GM10266 (cell line): ENCODE measurements around the gene ACP3.

ENCODE experiments used
- DNase-seq: peaks from one replicate; pipeline ENCODE4 v3.0.0; 2012; ENCODE audit errors: extremely low spot score
- TF ChIP-seq, protein P1 (sequence below): IDR thresholded peaks from 2 replicates; pipeline ENCODE4 v1.5.1; 2012; ENCODE audit warnings: mild to moderate bottlenecking, low read depth; ENCODE audit not compliant: control insufficient read depth, insufficient read depth; ENCODE audit errors: missing control alignments

ACP3 gene

DNA sequence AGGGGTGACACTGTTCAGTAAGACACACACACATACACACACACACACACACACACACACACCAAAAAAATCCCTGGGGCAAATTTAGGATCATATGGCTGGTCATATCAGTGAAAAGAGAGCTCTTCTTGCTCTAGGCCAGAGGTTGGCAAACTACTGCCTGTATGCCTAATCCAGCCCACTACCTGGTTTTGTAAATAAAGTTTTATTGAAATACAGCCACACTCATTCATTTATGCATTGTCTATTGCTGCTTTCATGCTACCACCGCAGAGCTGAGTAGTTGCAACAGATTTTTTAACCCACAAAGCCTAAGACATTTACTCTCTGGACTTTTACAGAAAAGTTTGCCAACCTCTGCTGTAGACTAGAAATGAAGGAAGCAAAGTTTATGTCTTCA lies 30.6 kb downstream of the ACP3 start:
- no peak for DNase-seq
- TF ChIP-seq, protein P1, sequence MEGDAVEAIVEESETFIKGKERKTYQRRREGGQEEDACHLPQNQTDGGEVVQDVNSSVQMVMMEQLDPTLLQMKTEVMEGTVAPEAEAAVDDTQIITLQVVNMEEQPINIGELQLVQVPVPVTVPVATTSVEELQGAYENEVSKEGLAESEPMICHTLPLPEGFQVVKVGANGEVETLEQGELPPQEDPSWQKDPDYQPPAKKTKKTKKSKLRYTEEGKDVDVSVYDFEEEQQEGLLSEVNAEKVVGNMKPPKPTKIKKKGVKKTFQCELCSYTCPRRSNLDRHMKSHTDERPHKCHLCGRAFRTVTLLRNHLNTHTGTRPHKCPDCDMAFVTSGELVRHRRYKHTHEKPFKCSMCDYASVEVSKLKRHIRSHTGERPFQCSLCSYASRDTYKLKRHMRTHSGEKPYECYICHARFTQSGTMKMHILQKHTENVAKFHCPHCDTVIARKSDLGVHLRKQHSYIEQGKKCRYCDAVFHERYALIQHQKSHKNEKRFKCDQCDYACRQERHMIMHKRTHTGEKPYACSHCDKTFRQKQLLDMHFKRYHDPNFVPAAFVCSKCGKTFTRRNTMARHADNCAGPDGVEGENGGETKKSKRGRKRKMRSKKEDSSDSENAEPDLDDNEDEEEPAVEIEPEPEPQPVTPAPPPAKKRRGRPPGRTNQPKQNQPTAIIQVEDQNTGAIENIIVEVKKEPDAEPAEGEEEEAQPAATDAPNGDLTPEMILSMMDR = no peak

DNA sequence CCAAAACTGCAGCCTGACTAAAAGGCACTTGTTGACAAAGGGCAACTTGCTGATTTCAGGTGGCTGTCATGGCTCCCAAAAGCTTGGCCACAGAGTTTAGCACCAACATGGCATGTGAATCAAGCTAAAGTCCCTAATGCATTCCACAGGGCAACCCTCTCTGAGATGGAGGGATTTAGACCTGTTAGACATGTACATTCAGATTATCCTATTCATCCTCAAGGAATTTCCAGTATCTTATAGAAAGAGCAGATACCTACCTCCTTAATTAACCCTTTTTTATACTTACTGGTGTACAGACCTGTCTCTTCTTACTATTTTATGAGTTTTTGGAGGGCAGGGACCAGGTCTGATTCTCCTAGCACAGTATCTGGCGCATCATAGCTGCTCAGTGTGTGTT lies 31.3 kb downstream of the ACP3 start:
- no peak for DNase-seq
- TF ChIP-seq, protein P1 = no peak

DNA sequence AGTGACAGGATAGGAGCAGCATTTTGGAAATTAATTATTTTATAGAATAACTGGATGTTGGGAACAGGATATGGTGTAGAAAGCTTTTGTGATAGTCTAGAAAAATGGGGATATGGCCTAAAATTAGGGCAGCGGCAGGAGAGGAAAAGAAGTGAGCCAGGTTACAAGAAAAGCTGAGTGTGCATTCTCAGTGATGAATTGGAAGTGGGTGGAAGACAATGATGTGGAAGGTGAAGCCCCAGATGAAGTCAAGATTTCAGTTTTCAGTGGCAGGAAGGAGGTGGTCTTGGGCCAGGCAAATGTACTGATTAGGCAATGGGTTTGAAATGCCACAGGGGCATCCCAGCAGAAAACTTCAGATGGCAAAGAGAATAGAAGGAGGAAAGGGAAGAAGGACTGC lies 33.6 kb downstream of the ACP3 start:
- TF ChIP-seq, protein P1 = no peak
- no peak for DNase-seq

DNA sequence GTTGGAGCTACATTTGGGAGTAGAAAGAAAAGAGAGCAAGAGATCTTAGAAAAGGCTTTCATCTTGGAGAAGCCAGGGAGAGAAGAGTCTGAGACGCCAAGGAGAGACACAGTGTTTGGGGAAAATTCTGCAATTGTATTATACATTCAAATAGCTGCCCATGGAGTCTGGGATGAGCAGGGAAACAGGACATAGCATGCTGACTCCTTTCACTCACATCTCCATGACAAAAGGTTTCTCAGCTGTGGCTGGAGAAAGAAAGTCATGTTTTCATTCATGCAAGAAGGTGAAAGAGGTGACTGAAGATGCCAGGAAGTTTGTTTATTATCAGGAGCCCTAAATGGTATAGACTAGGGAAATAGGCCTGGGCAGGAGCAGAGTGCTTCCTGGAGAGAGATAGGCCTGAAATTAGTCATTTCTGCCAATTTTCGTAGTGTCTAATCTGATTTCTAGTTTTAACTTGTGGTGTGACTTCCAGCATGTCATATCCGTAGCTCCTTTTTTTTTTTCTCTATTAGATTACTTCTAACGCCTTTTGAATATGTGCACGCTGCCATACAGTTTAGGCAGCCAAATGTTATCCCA lies 34.1 kb downstream of the ACP3 start:
- TF ChIP-seq, protein P1 = no peak

DNA sequence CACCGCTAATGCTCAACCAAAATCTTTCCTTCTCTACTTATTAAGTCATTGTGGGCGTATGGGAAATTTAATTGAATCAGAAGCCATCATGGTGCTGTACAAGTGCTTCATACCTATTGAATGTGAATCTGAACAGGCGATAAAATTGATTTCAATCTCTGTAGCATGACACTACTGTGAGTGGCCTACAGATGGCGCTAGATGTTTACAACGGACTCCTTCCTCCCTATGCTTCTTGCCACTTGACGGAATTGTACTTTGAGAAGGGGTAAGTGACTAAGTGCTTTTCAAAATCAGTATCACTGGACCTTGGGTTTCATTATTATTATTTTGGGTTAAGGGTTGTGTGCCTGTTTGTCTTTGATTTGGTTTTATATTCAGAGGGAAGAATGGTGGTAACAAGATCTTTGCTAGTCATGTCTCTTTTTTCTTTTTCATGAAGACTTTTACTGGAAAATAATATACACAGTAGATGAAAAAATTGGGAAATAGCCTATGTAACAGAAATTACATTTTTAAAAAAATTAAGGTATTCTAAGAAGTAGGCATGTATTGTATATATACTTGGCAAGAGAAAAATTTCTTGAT lies 35.4 kb downstream of the ACP3 start:
- DNase-seq = peak; percentile 59
- TF ChIP-seq, protein P1 = peak; percentile 90

More for the DNA sequence above, 34.1 kb downstream of the ACP3 start:
- DNase-seq = no peak

DNA sequence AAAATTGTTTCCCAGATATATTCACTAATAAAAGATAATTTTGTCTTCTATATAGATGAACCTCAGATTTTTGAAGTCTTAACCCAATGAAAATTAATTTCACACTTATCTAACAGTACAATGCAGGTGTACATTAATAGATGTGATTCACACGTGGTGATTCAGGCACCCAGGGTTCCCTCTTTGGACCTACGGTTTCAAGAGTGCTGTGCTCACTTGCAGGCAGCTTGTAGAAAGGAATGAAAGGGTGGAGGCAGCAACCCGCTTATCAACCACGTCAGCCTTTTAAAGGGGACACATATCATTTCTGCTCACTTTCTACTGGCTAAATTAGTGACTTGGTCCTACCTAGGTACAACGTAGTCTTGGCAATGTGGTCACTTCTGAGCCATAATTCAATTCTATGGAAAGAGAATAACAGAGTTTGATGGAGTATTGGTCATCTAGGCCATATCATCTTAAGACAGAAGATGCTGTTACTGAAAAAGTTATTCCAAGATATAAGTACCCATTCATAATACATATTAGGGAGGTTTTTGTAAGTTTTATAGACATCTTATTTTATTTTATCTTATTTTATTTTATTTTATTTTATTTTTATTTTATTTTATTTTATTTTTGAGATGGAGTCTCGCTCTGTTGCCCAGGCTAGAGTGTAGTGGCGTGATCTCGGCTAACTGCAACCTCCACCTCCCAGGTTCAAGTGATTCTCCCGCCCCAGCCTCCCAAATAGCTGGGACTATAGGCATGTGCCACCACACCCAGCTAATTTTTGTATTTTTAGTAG lies 37.9 kb downstream of the ACP3 start:
- DNase-seq = no peak
- TF ChIP-seq, protein P1 = no peak

DNA sequence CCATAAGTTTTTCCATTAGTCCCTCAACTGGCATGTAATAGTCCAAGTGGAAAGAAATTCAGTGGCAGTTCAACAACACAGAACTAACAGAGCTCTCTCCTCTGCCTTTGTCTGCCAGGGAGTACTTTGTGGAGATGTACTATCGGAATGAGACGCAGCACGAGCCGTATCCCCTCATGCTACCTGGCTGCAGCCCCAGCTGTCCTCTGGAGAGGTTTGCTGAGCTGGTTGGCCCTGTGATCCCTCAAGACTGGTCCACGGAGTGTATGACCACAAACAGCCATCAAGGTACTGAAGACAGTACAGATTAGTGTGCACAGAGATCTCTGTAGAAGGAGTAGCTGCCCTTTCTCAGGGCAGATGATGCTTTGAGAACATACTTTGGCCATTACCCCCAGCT lies 39.4 kb downstream of the ACP3 start:
- TF ChIP-seq, protein P1 = no peak

More for the DNA sequence above, 39.4 kb downstream of the ACP3 start:
- DNase-seq = no peak
